ENCODE results near the gene CDR2L. TPM values are rescaled to one million over a fixed set of nuclear protein-coding genes. Genes with fewer than 3 reads are reported as not detected.

Gene CDR2L
- total RNA-seq, 1 donor from 2014 or later, result 34.9 TPM

GRCh38 chr17:74972973-74973328 lies 14.5 kb upstream of the CDR2L start:
- Mint-ChIP-seq H3K27me3 (peaks cover 51% of the 10 kb centered on the region), H3K27ac (peak overlapping the region; percentile 6), H3K4me3 (peak overlapping the region; percentile 82), H3K36me3 (no peaks in the 10 kb centered on the region), H3K4me1 (ENCODE audit: unreplicated experiment) (peaks cover 9% of the 10 kb centered on the region), H3K9me3 (no peaks in the 10 kb centered on the region)
- no peak for DNase-seq (ENCODE audit: extremely low spot score, unreplicated experiment)
- no peak for TF ChIP-seq CTCF (conservative IDR thresholded peaks at IDR 0.05)

GRCh38 chr17:74975943-74976342 lies 11.5 kb upstream of the CDR2L start:
- H3K27me3 Mint-ChIP-seq, result peaks cover 46% of the 10 kb centered on the region
- no peaks in the 10 kb centered on the region for H3K9me3 Mint-ChIP-seq
- no peak for DNase-seq (ENCODE audit: extremely low spot score, unreplicated experiment)
- TF ChIP-seq CTCF (conservative IDR thresholded peaks at IDR 0.05), result no peak
- peaks cover 9% of the 10 kb centered on the region for H3K4me1 Mint-ChIP-seq (ENCODE audit: unreplicated experiment)
- no peaks in the 10 kb centered on the region for H3K36me3 Mint-ChIP-seq
- H3K27ac Mint-ChIP-seq, result peak overlapping the region; percentile 32
- H3K4me3 Mint-ChIP-seq, result no peak overlapping the region

DNA sequence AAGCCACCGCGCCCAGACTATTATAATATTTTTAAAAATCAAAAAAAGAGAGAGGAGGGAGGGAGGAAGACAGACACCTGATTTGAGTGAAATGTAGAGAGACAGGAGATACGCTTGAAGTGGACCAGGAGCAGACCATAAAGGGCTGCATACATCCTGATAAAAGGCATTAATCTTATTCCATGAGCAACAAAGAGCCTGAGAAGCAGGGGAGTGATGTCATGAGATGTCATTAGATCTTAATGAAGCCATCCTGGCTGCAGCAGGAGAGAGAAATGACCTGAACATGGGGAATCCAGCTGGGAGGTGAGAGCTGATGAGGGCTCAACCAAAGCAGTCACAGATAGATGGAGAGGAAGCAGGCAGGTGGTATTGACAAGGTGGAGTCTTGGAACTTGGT lies 9.6 kb upstream of the CDR2L start:
- no peak for DNase-seq (ENCODE audit: extremely low spot score, unreplicated experiment)
- no peaks in the 10 kb centered on the region for H3K9me3 Mint-ChIP-seq
- no peak for TF ChIP-seq CTCF (conservative IDR thresholded peaks at IDR 0.05)
- H3K4me1 Mint-ChIP-seq (ENCODE audit: unreplicated experiment), result peaks cover 11% of the 10 kb centered on the region
- H3K27me3 Mint-ChIP-seq, result peaks cover 37% of the 10 kb centered on the region
- no peak overlapping the region for H3K4me3 Mint-ChIP-seq
- no peak overlapping the region for H3K27ac Mint-ChIP-seq
- H3K36me3 Mint-ChIP-seq, result no peaks in the 10 kb centered on the region

- no peak for DNase-seq (ENCODE audit: extremely low spot score, unreplicated experiment)
- TF ChIP-seq CTCF (conservative IDR thresholded peaks at IDR 0.05), result no peak
- Mint-ChIP-seq H3K4me3 (no peak overlapping the region), H3K36me3 (no peaks in the 10 kb centered on the region), H3K4me1 (ENCODE audit: unreplicated experiment) (peaks cover 7% of the 10 kb centered on the region), H3K27ac (no peak overlapping the region), H3K9me3 (no peaks in the 10 kb centered on the region), H3K27me3 (peaks cover 33% of the 10 kb centered on the region)
Measured at GRCh38 chr17:74978240-74978639, 9.2 kb upstream of the CDR2L start.

DNA sequence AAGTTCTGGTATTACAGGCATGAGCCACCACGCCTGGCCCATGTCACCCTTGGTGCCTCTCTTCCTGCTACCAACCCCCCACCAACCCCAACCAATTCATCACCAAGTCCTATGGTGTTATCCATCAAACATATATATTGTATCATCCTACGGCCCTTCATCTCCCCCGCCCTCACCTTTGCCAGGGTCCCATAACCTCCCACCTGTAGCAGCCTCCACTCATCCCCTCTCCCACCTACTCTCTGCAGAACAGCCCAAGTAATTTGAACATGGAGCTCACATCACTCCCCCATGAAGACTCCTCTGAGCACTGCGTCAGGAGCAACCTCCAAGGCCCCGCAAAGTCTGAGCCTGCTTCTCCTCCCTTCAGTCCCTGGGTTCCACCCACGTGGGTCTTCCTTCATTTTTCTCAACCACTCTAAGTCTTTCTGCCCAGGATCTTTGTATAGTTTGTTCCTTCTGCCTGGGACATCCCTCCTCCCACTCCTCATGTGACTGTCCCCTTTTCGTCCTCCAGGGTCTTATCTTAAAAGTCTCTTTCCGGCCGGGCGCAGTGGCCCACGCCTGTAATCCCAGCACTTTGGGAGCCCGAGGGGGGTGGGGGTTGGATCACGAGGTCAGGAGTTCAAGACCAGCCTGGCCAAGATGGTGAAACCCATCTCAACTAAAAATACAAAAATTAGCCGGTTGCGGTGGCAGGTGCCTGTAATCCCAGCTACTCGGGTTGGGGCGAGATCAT lies 7.9 kb upstream of the CDR2L start:
- Mint-ChIP-seq H3K27ac (peak overlapping the region; percentile 58), H3K27me3 (peaks cover 23% of the 10 kb centered on the region), H3K9me3 (no peaks in the 10 kb centered on the region), H3K36me3 (no peaks in the 10 kb centered on the region), H3K4me1 (ENCODE audit: unreplicated experiment) (peaks cover 7% of the 10 kb centered on the region), H3K4me3 (peak overlapping the region; percentile 39)
- no peak for TF ChIP-seq CTCF (conservative IDR thresholded peaks at IDR 0.05)
- DNase-seq (ENCODE audit: extremely low spot score, unreplicated experiment), result no peak
